IPS-18c (cell line): ENCODE results near the gene LYPD6B.
A peak's percentile ranks its signal among the peaks of the same experiment; 100 is the strongest.

Experiments used
- H3K4me3 ChIP-seq: 2 replicates; pipeline ENCODE4 v1.7.0; 2013; ENCODE audit warnings: low read depth, mild to moderate bottlenecking, low read length, moderate library complexity; ENCODE audit not compliant: insufficient read depth
- H3K9me3 ChIP-seq: one replicate; pipeline ENCODE4 v1.6.1; 2013; ENCODE audit warnings: mild to moderate bottlenecking, low read length, moderate library complexity; ENCODE audit not compliant: control insufficient read depth, insufficient read depth

The LYPD6B gene

GRCh38 chr2:149029307-149029965 lies 9.1 kb upstream of the LYPD6B start:
- H3K9me3 ChIP-seq, result no peaks in the 10 kb centered on the region

GRCh38 chr2:149031396-149031795 lies 7.1 kb upstream of the LYPD6B start:
- Histone ChIP-seq H3K9me3 (no peaks in the 10 kb centered on the region), H3K4me3 (no peak overlapping the region)

More at GRCh38 chr2:149029307-149029965, 9.1 kb upstream of the LYPD6B start:
- H3K4me3 ChIP-seq, result no peak overlapping the region

GRCh38 chr2:149033716-149034115 lies 4.8 kb upstream of the LYPD6B start:
- Histone ChIP-seq H3K9me3 (peaks cover 1% of the 10 kb centered on the region), H3K4me3 (no peak overlapping the region)

GRCh38 chr2:149034406-149034805 lies 4.1 kb upstream of the LYPD6B start:
- peaks cover 2% of the 10 kb centered on the region for H3K9me3 ChIP-seq

GRCh38 chr2:149036507-149037293 lies 1.8 kb upstream of the LYPD6B start:
- Histone ChIP-seq H3K4me3 (no peak overlapping the region), H3K9me3 (peaks cover 2% of the 10 kb centered on the region)

More at GRCh38 chr2:149034406-149034805, 4.1 kb upstream of the LYPD6B start:
- H3K4me3 ChIP-seq, result no peak overlapping the region

GRCh38 chr2:149037851-149038250 lies 648 bp upstream of the LYPD6B start:
- Histone ChIP-seq H3K9me3 (peaks cover 2% of the 10 kb centered on the region), H3K4me3 (peak overlapping the region; percentile 52; the same call in 1 of the 2 replicates)

GRCh38 chr2:149039213-149039724 lies 770 bp downstream of the LYPD6B start:
- Histone ChIP-seq H3K9me3 (peaks cover 2% of the 10 kb centered on the region), H3K4me3 (peak overlapping the region; percentile 52)

- H3K9me3 ChIP-seq, result peaks cover 2% of the 10 kb centered on the region
- H3K4me3 ChIP-seq, result no peak overlapping the region
Measured at GRCh38 chr2:149040451-149040850, 2.0 kb downstream of the LYPD6B start.

GRCh38 chr2:149041482-149041881 lies 3.0 kb downstream of the LYPD6B start:
- peaks cover 2% of the 10 kb centered on the region for H3K9me3 ChIP-seq
- no peak overlapping the region for H3K4me3 ChIP-seq

- Histone ChIP-seq H3K4me3 (no peak overlapping the region), H3K9me3 (peaks cover 2% of the 10 kb centered on the region)
Measured at GRCh38 chr2:149042881-149043280, 4.4 kb downstream of the LYPD6B start.

GRCh38 chr2:149044500-149044899 lies 6.0 kb downstream of the LYPD6B start:
- no peaks in the 10 kb centered on the region for H3K9me3 ChIP-seq

GRCh38 chr2:149047118-149047517 lies 8.6 kb downstream of the LYPD6B start:
- H3K9me3 ChIP-seq, result no peaks in the 10 kb centered on the region
- H3K4me3 ChIP-seq, result no peak overlapping the region

More at GRCh38 chr2:149044500-149044899, 6.0 kb downstream of the LYPD6B start:
- no peak overlapping the region for H3K4me3 ChIP-seq

GRCh38 chr2:149049142-149049541 lies 10.6 kb downstream of the LYPD6B start:
- Histone ChIP-seq H3K4me3 (no peak overlapping the region), H3K9me3 (no peaks in the 10 kb centered on the region)

GRCh38 chr2:149050188-149050587 lies 11.7 kb downstream of the LYPD6B start:
- H3K9me3 ChIP-seq, result no peaks in the 10 kb centered on the region
- H3K4me3 ChIP-seq, result no peak overlapping the region

- Histone ChIP-seq H3K9me3 (no peaks in the 10 kb centered on the region), H3K4me3 (no peak overlapping the region)
Measured at GRCh38 chr2:149055751-149056150, 17.3 kb downstream of the LYPD6B start.

GRCh38 chr2:149056541-149057255 lies 18.2 kb downstream of the LYPD6B start:
- H3K9me3 ChIP-seq, result no peaks in the 10 kb centered on the region
- H3K4me3 ChIP-seq, result no peak overlapping the region

GRCh38 chr2:149057401-149057800 lies 18.9 kb downstream of the LYPD6B start:
- H3K9me3 ChIP-seq, result no peaks in the 10 kb centered on the region

More at GRCh38 chr2:149057401-149057800, 18.9 kb downstream of the LYPD6B start:
- no peak overlapping the region for H3K4me3 ChIP-seq
